Lower leg skin (tissue), 4 donors: ENCODE data around the gene NUDT4. TPM values are rescaled to one million over a fixed set of nuclear protein-coding genes. Genes with fewer than 3 reads are reported as not detected.

ENCODE experiments used
- DNase-seq, 2 donors: peaks; one replicate each; pipeline ENCODE4 v3.0.0-alpha.2; 2019; ENCODE audit warnings: low spot score in 2 of 2
- H3K4me3 ChIP-seq: fragments of 200-600 bp; sonication (generic); 2 replicates; pipeline ENCODE4 v1.5.1; 2017; ENCODE audit warnings: mild to moderate bottlenecking, low read depth; ENCODE audit not compliant: poor library complexity, severe bottlenecking
- POLR2A ChIP-seq, 2 donors: fragments of 450-650 bp; IDR thresholded peaks; one replicate each; pipeline ENCODE4 v1.6.1; 2016 to 2017; ENCODE audit warnings: antibody characterized with exemption in 2 of 2, mild to moderate bottlenecking in 1 of 2, moderate library complexity in 1 of 2
- WGBS, 2 donors: methylation state at CpG; one replicate each; pipeline ENCODE4 v1.1.5; 2018; 5-methylcytosine and 5-hydroxymethylcytosine counted together
- intact Hi-C: fragments of 100-400 bp; cut with DNase I; formaldehyde crosslinking; loops from one replicate; pipeline ENCODE4 v1.15.0; 2023; ENCODE audit warnings: low total_unique reads
- total RNA-seq, 4 donors: library from RNA; depleted of rRNA; stranded (reverse); fragments of >200 nt; gene quantifications; one replicate each; pipeline ENCODE4 v1.1.0, GENCODE V29; 2016
- TF ChIP-seq, protein P1 (sequence below), 3 donors: fragments of 450-650 bp; IDR thresholded peaks; one replicate each; pipeline ENCODE4 v1.5.1; 2016; ENCODE audit warnings: antibody characterized with exemption in 3 of 3, mild to moderate bottlenecking in 3 of 3, moderate library complexity in 2 of 3

The NUDT4 gene
- total RNA-seq, 4 donors from 2014 or later = 24.7 to 62.8 (median 34.2) TPM

DNA sequence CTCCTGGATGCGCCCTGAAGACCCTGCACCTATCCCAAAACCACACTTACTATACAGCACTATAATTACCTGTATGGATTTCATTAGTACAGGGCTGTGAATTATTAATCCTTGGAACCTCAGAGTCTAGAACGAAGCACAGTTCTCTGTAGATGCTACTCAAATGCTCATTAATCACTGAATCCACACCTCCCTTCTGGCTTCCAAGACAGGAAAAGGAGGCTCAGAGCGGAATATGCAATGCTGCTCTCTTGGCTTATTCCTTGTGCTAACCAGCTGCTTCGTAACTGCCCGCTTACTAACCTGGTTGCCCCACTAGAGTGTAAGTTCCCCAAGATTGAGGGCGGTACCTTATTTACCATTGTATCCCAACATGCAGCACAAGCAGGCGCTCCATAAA is 39.1 kb upstream of the NUDT4 start:
- 93 to 99% methylated on average over 7 of the region's 7 CpGs for WGBS, 2 donors
- intact Hi-C loops = no loop called here
- DNase-seq = peak in 1 of 2 donors; percentile 1
- no peak overlapping the region for H3K4me3 ChIP-seq
- TF ChIP-seq POLR2A (IDR thresholded peaks at IDR 0.05) = no peak
- TF ChIP-seq, protein P1, sequence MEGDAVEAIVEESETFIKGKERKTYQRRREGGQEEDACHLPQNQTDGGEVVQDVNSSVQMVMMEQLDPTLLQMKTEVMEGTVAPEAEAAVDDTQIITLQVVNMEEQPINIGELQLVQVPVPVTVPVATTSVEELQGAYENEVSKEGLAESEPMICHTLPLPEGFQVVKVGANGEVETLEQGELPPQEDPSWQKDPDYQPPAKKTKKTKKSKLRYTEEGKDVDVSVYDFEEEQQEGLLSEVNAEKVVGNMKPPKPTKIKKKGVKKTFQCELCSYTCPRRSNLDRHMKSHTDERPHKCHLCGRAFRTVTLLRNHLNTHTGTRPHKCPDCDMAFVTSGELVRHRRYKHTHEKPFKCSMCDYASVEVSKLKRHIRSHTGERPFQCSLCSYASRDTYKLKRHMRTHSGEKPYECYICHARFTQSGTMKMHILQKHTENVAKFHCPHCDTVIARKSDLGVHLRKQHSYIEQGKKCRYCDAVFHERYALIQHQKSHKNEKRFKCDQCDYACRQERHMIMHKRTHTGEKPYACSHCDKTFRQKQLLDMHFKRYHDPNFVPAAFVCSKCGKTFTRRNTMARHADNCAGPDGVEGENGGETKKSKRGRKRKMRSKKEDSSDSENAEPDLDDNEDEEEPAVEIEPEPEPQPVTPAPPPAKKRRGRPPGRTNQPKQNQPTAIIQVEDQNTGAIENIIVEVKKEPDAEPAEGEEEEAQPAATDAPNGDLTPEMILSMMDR (IDR thresholded peaks at IDR 0.05) = no peak

DNA sequence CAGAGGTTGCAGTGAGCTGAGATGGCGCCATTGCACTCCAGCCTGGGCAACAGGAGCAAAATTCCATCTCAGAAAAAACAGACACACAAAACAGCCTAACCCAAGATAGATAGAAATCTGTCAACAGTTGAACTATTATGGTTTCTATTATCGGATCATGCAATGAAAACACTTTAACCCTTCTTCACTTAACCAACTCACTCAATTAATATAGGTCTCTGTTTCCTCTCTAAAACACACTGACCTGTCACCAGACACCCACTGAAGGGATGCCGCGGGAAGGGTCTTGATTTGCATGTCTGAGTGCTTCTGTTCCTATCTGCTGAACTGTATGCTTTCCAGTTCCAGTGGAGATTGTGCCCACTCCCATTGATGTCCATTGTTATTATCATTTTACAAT is 38.0 kb upstream of the NUDT4 start:
- 88% methylated on average over 4 of the region's 4 CpGs for WGBS, 2 donors
- DNase-seq = peak in 1 of 2 donors; percentile 15
- no peak overlapping the region for H3K4me3 ChIP-seq
- TF ChIP-seq, protein P1 (IDR thresholded peaks at IDR 0.05) = no peak
- TF ChIP-seq POLR2A (IDR thresholded peaks at IDR 0.05) = no peak
- intact Hi-C loops = no loop called here

DNA sequence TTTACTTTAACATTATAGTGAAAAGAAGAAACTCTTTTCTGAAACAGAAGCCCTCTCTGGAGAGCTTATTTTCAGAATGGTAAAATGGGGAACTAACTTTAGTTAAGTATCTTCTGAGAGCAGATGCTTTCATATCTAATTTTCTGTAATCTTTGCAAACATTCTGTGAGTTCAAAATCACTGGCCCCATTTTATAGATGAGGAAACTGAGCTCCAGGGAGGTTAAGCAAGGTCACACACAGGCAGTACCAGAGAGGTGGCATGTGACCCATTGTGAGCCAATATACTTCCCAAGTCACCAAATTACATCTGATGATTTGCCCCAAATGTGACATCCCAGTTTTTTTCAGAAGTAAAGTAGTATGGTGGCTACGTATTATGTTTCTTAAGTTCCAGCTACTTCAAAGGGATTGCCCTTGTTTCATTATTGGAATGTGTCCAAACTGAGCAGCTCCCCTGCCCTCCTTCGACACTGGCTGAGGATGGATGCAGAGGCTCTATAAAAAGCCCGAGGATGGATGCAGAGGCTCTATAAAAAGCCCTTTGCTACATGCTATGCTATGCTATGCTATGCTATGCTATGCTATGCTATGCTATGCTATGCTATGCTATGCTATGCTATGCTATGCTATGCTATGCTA is 36.2 kb upstream of the NUDT4 start:
- intact Hi-C loops = no loop called here
- DNase-seq = no peak
- TF ChIP-seq, protein P1 (IDR thresholded peaks at IDR 0.05) = no peak
- no peak for TF ChIP-seq POLR2A (IDR thresholded peaks at IDR 0.05)
- WGBS, 2 donors = 72 to 75% methylated on average over 3 of the region's 3 CpGs
- H3K4me3 ChIP-seq = no peak overlapping the region

DNA sequence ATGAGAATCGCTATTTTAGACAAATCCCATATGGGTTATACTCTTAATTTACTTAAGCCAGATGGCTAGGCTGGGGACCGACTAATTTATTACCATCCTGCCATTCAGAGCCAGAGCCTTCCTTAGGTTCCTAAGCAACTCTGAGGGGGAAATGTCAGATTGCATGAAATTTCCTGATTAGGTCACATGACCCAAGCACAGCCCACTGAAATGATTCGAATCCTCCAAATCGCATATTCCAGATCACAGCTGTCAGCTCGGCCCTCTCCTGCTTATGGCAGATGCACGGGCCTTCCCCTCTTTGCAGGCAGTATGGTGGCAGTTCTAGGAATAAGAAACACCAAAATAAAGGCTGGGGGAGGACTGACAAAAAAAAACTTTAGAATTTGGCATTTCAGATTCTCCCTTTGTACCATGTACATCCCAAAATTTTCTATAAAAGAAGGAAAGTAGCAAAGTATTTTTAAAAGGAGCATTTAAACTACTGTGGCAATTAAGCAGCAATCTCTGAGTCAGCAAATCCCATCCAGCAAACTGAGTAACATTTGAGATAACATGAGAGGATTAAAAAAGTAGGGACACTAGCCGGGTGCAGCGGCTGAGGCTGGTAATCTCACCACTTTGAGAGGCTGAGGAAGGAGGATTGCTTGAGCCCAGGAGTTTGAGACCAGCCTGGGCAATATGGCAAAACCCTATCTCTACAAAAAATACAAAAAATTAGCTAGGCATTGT is 30.5 kb upstream of the NUDT4 start:
- no peak overlapping the region for H3K4me3 ChIP-seq
- intact Hi-C loops = no loop called here
- WGBS, 2 donors = 77 to 80% methylated on average over 8 of the region's 8 CpGs
- TF ChIP-seq, protein P1 (IDR thresholded peaks at IDR 0.05) = no peak
- no peak for TF ChIP-seq POLR2A (IDR thresholded peaks at IDR 0.05)
- DNase-seq = peak in 1 of 2 donors; percentile 18

DNA sequence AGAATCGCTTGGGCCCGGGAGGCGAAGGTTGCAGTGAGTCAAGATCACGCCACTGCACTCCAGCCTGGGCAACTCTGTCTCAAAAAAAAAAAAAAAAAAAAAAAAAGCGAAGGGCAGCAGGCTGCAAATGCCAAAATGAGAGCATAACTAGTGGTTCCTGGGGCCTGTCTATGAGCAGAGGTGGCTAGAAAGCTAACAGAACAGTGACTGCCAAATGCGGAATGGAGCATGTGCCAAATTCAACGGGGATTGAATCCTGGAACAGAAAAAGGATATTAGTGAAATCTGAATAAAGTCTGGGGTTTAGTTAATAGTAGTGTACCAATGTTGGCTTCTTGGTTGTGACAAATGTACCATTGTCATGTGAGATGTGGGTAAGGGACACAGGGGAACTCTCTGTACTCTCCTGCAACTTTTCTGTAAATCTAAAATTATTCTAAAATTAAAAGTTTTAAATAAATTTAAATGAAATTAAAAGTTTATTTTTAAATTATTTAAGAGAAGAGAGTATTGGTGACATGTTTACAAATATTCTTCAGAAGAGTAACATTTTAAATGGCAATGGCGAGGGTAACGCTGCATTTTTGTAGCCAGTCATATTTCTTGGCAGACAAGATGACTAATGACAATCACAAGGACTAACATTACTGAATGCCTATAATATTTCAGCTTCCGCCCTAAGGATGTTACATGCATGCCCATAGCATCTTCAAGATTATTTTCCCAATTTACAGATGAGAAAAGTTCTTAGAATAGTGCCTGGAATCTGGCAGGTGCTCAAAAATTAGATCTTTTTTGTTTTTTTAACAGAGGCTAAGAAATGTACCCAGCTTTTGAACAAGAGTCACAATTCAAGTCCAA is 28.9 kb upstream of the NUDT4 start:
- intact Hi-C loops = no loop called here
- no peak overlapping the region for H3K4me3 ChIP-seq
- no peak for DNase-seq
- WGBS, 2 donors = 82 to 86% methylated on average over 10 of the region's 10 CpGs
- TF ChIP-seq, protein P1 (IDR thresholded peaks at IDR 0.05) = no peak
- no peak for TF ChIP-seq POLR2A (IDR thresholded peaks at IDR 0.05)
